K562 (cell line): ENCODE results near the gene UNC119B. TPM values are rescaled to one million over a fixed set of nuclear protein-coding genes. Genes with fewer than 3 reads are reported as not detected.

Source experiments
- ATAC-seq: fragments of 200-7000 bp; cut with Tn5 transposase; 3 replicates; pipeline ENCODE4 v1.9.1; 2020; ENCODE audit warnings: moderate library complexity
- BruUV-seq: library from RNA; stranded (reverse); fragments of 400-500 nt; replicated peaks from 2 replicates; lab custom pipeline; 2021; lab: Mats Ljungman, UMichigan
- CTCF ChIA-PET: fragments of 300-600 bp; formaldehyde crosslinking; extraction: SDS; loops from one replicate; lab custom pipeline; 2021; ENCODE audit warnings: low intra/inter-chr PET ratio; lab: Yijun Ruan, JAX
- POLR2A ChIA-PET: fragments of 300-600, 350-650 bp; sonication (Branson Sonifier 250); formaldehyde crosslinking; extraction: SDS; loops from one replicate; lab custom pipeline; 2021; ENCODE audit warnings: antibody characterized with exemption, inconsistent platforms; lab: Yijun Ruan, JAX
- DNase-seq, 4 experiments: peaks; one replicate each; pipeline versions ENCODE4 v3.0.0 to v3.0.0-alpha.2; 2011 to 2018; ENCODE audit warnings: low spot score in 3 of 4, mixed read lengths in 3 of 4; ENCODE audit errors: extremely low read depth in 1 of 4
- FAIRE-seq: peaks from 2 replicates; lab custom pipeline; 2011; peaks lifted over from hg19 to GRCh38; lab: Jason Lieb, UNC
- H2AFZ ChIP-seq: 2 replicates; pipeline ENCODE4 v1.6.0; 2011; ENCODE audit warnings: low read depth, low read length, control low read depth, inconsistent platforms
- H3K27ac ChIP-seq: fragments of 200-600 bp; 3 replicates; pipeline ENCODE4 v1.8.0; 2011; ENCODE audit warnings: low read depth, mild to moderate bottlenecking, control low read depth, inconsistent platforms, low read length, moderate library complexity, mixed read lengths; ENCODE audit errors: extremely low read depth
- H3K27me3 ChIP-seq, 2 experiments: fragments of 300-600 bp in 1 of 2; 2 replicates in 1 of 2; 3 replicates in 1 of 2; pipeline versions ENCODE4 v1.6.0 to v1.8.0; 2011; ENCODE audit warnings: inconsistent platforms in 2 of 2, low read length in 2 of 2, mild to moderate bottlenecking in 1 of 2, mixed read lengths in 1 of 2, moderate library complexity in 1 of 2; ENCODE audit not compliant: control insufficient read depth in 2 of 2, insufficient read depth in 2 of 2
- H3K36me3 ChIP-seq: fragments of 300-600 bp; 3 replicates; pipeline ENCODE4 v1.8.0; 2011; ENCODE audit warnings: mild to moderate bottlenecking, low read length, inconsistent platforms; ENCODE audit not compliant: control insufficient read depth, insufficient read depth
- H3K4me1 ChIP-seq, 2 experiments: fragments of 200-600 bp in 1 of 2; replicated peaks in 1 of 2; 2 replicates in 1 of 2; 3 replicates in 1 of 2; pipeline versions ENCODE4 v1.5.1 to v1.8.0; 2011; ENCODE audit warnings: inconsistent platforms in 2 of 2, low read length in 2 of 2, mild to moderate bottlenecking in 1 of 2, mixed read lengths in 1 of 2, moderate library complexity in 1 of 2; ENCODE audit not compliant: control insufficient read depth in 2 of 2, insufficient read depth in 2 of 2
- H3K4me2 ChIP-seq: 2 replicates; pipeline ENCODE4 v1.6.1; 2011; ENCODE audit warnings: low read length, control low read depth, inconsistent platforms, mixed read lengths; ENCODE audit not compliant: insufficient read depth
- H3K4me3 ChIP-seq: fragments of 200-600 bp; sonication (generic), shearing (Covaris generic); 2 replicates; pipeline ENCODE4 v1.5.1; 2016; ENCODE audit warnings: control low read depth, inconsistent platforms
- H3K79me2 ChIP-seq: fragments of 200-600 bp; 3 replicates; pipeline ENCODE4 v1.8.0; 2011; ENCODE audit warnings: low read length, inconsistent platforms; ENCODE audit not compliant: control insufficient read depth, insufficient read depth
- H3K9ac ChIP-seq, 2 experiments: 2 replicates each; pipeline versions ENCODE4 v1.6.0 to v1.6.1; 2011; ENCODE audit warnings: low read depth in 2 of 2, low read length in 2 of 2, control low read depth in 1 of 2, inconsistent platforms in 1 of 2, mild to moderate bottlenecking in 1 of 2, mixed read lengths in 1 of 2; ENCODE audit not compliant: insufficient read depth in 1 of 2
- H3K9me1 ChIP-seq: one replicate; pipeline ENCODE4 v1.6.0; 2011; ENCODE audit warnings: inconsistent platforms, mild to moderate bottlenecking, low read length, moderate library complexity; ENCODE audit not compliant: control insufficient read depth, insufficient read depth
- H3K9me3 ChIP-seq: replicated peaks from 2 replicates; pipeline ENCODE4 v1.5.1; 2011; ENCODE audit warnings: low read depth, low read length, inconsistent platforms; ENCODE audit not compliant: control insufficient read depth, insufficient read depth
- H4K20me1 ChIP-seq: replicated peaks from 2 replicates; pipeline ENCODE4 v1.6.1; 2011; ENCODE audit warnings: low read length, inconsistent platforms, mixed read lengths; ENCODE audit not compliant: control insufficient read depth, insufficient read depth
- KAT2B ChIP-seq: IDR thresholded peaks from one replicate; pipeline ENCODE4 v1.6.1; 2012; ENCODE audit warnings: low read depth, mild to moderate bottlenecking, control low read depth, inconsistent platforms, low read length, moderate library complexity
- PTRF ChIP-seq: fragments of 450-650 bp; IDR thresholded peaks from 2 replicates; pipeline ENCODE4 v1.6.1; 2016; ENCODE audit warnings: mild to moderate bottlenecking, missing genetic modification characterization, missing compliant biosample characterization
- RUNX1 ChIP-seq: sonication (generic); IDR thresholded peaks from 2 replicates; pipeline ENCODE4 v1.6.1; 2016; ENCODE audit warnings: antibody characterized with exemption, low read depth
- SMAD1 ChIP-seq: fragments of 150-350 bp; IDR thresholded peaks from 2 replicates; pipeline ENCODE4 v1.6.1; 2014; ENCODE audit warnings: low read length, low read depth; ENCODE audit not compliant: partially characterized antibody
- SRSF7 ChIP-seq: fragments of 200-400 bp; formaldehyde crosslinking; optimal IDR thresholded peaks from 2 replicates; pipeline ENCODE3; 2017; ENCODE audit warnings: mild to moderate bottlenecking, low read depth, low read length
- ZNF280B ChIP-seq: fragments of 250-450 bp; sonication (Bioruptor Pico); IDR thresholded peaks from 2 replicates; pipeline ENCODE4 v1.5.1; 2021; ENCODE audit warnings: mild to moderate bottlenecking
- ZNF75A ChIP-seq: fragments of 450-650 bp; formaldehyde crosslinking; IDR thresholded peaks from 2 replicates; pipeline ENCODE4 v1.4.0; 2020; ENCODE audit warnings: mild to moderate bottlenecking
- WGBS: fragments of 100-300 bp; shearing (Covaris generic); methylation state at CpG from one replicate; pipeline ENCODE4 v1.1.6; 2016; ENCODE audit warnings: low coverage, mixed read lengths; ENCODE audit not compliant: insufficient coverage; ENCODE audit errors: missing lambda C conversion rate; 5-methylcytosine and 5-hydroxymethylcytosine counted together
- in situ Hi-C: fragments of 300-500 bp; cut with MboI; formaldehyde crosslinking; loops from 4 replicates; pipeline ENCODE4 v1.15.0; 2018; ENCODE audit warnings: inconsistent platforms, mixed read lengths
- intact Hi-C: fragments of 100-400 bp; cut with micrococcal nuclease; formaldehyde crosslinking; loops from 2 replicates; pipeline ENCODE4 v1.14.2; 2022
- polyA plus RNA-seq, 8 experiments: library from polyadenylated mRNA; depleted of rRNA in 4 of 8; stranded (reverse) in 5 of 8; unstranded in 3 of 8; fragments of >200 nt; fragmentation: Nextera tagmentation in 2 of 8; fragmentation: Illumina TruSeq in 1 of 8; extraction: Ambion mirVana in 2 of 8; extraction: Trizol in 1 of 8; gene quantifications; 2 replicates each; pipeline versions ENCODE4 v1.2.1 to v1.2.3, GENCODE V29; 2011 to 2014; ENCODE audit warnings: inconsistent platforms in 1 of 8, missing spikeins in 1 of 8
- total RNA-seq, 7 experiments: library from RNA; depleted of rRNA in 6 of 7; stranded (reverse); fragments of >200 nt in 6 of 7; fragmentation: Illumina TruSeq in 2 of 7; extraction: Trizol in 2 of 7; gene quantifications; 2 replicates each; pipeline versions ENCODE4 v1.2.1 to v1.2.3, GENCODE V29; 2011 to 2021; ENCODE audit warnings: low replicate concordance in 1 of 7
- TF ChIP-seq, protein P1 (sequence below): fragments of 200-800 bp; sonication (Bioruptor generic); IDR thresholded peaks from 2 replicates; pipeline ENCODE4 v1.6.1; 2017; ENCODE audit warnings: missing genetic modification characterization, missing compliant biosample characterization
- TF ChIP-seq, protein P2 (sequence below): fragments of 250-450 bp; sonication (Bioruptor Pico); IDR thresholded peaks from 2 replicates; pipeline ENCODE4 v1.5.0; 2021; ENCODE audit warnings: mild to moderate bottlenecking, borderline replicate concordance
- TF ChIP-seq, protein P3 (sequence below): sonication (generic); IDR thresholded peaks from 2 replicates; pipeline ENCODE4 v1.6.1; 2016

The UNC119B gene
- total and polyA plus RNA-seq, 9 of the 15 experiments (the other 6 are each of a cell fraction or from before 2014, with no cell fraction given) = 4.0 to 34.5 (median 15.1) TPM

DNA sequence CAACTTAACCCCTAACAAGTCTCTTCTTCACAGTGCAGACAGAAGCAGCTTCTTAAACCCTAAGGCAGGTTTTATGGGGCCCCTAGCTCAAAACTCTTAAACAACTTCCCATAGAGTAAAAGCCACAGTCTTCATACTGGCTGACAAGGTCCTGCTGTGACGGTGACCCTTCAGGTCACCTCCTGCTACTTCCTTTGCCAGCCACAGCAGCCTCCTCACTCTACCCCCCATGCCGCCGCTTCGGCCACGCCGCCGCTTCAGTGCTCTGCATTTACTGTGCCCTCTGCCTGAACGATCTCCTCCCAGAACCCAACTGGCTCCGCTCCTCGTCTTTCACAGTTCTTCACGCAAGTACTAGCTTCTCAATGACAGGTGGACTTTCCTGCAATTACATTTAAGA lies 60.8 kb downstream of the UNC119B start:
- peak overlapping the region in 1 of 2 experiments; percentile 21; a peak in 1 of 4 replicates for H3K9ac ChIP-seq
- no peaks in the 10 kb centered on the region for H3K79me2 ChIP-seq
- no peaks in the 10 kb centered on the region for H3K9me3 ChIP-seq
- peaks cover 32% of the 10 kb centered on the region for H3K36me3 ChIP-seq
- no peak for FAIRE-seq
- TF ChIP-seq ZNF280B (CRISPR knock-in tag) = no peak
- TF ChIP-seq SMAD1 = no peak
- TF ChIP-seq PTRF (tag) = no peak
- TF ChIP-seq RUNX1 = no peak
- TF ChIP-seq, protein P1, sequence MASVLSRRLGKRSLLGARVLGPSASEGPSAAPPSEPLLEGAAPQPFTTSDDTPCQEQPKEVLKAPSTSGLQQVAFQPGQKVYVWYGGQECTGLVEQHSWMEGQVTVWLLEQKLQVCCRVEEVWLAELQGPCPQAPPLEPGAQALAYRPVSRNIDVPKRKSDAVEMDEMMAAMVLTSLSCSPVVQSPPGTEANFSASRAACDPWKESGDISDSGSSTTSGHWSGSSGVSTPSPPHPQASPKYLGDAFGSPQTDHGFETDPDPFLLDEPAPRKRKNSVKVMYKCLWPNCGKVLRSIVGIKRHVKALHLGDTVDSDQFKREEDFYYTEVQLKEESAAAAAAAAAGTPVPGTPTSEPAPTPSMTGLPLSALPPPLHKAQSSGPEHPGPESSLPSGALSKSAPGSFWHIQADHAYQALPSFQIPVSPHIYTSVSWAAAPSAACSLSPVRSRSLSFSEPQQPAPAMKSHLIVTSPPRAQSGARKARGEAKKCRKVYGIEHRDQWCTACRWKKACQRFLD (CRISPR knock-in tag) = no peak
- TF ChIP-seq, protein P2, sequence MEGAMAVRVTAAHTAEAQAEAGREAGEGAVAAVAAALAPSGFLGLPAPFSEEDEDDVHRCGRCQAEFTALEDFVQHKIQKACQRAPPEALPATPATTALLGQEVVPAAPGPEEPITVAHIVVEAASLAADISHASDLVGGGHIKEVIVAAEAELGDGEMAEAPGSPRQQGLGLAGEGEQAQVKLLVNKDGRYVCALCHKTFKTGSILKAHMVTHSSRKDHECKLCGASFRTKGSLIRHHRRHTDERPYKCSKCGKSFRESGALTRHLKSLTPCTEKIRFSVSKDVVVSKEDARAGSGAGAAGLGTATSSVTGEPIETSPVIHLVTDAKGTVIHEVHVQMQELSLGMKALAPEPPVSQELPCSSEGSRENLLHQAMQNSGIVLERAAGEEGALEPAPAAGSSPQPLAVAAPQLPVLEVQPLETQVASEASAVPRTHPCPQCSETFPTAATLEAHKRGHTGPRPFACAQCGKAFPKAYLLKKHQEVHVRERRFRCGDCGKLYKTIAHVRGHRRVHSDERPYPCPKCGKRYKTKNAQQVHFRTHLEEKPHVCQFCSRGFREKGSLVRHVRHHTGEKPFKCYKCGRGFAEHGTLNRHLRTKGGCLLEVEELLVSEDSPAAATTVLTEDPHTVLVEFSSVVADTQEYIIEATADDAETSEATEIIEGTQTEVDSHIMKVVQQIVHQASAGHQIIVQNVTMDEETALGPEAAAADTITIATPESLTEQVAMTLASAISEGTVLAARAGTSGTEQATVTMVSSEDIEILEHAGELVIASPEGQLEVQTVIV = no peak
- no peak for TF ChIP-seq ZNF75A (CRISPR knock-in tag)
- TF ChIP-seq KAT2B = no peak
- TF ChIP-seq, protein P3, sequence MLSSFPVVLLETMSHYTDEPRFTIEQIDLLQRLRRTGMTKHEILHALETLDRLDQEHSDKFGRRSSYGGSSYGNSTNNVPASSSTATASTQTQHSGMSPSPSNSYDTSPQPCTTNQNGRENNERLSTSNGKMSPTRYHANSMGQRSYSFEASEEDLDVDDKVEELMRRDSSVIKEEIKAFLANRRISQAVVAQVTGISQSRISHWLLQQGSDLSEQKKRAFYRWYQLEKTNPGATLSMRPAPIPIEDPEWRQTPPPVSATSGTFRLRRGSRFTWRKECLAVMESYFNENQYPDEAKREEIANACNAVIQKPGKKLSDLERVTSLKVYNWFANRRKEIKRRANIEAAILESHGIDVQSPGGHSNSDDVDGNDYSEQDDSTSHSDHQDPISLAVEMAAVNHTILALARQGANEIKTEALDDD = no peak
- no peak for TF ChIP-seq SRSF7
- no peak overlapping the region for H2AFZ ChIP-seq
- in situ Hi-C loops (no loop called here), intact Hi-C loops (no loop called here)
- H4K20me1 ChIP-seq = no peaks in the 10 kb centered on the region
- POLR2A ChIA-PET = interaction anchor here (0.5 to 1.0 kb wide), 4 partner anchors 9 to 93 kb away, joined by 3 to 5 read pairs (median 3); no protein-coding TSS in a partner anchor
- H3K4me3 ChIP-seq = no peak overlapping the region
- 87% methylated on average over 11 of the region's 11 CpGs for WGBS
- no peak for DNase-seq
- H3K27me3 ChIP-seq = no peaks in the 10 kb centered on the region
- H3K27ac ChIP-seq = no peak overlapping the region
- H3K4me1 ChIP-seq = peaks cover 0 to 5% of the 10 kb centered on the region in 2 experiments; a peak in 2 of 5 replicates
- no peak for ATAC-seq
- no peak overlapping the region for H3K4me2 ChIP-seq
- no peaks in the 10 kb centered on the region for H3K9me1 ChIP-seq
- no TSS peak for BruUV-seq
- CTCF ChIA-PET = interaction anchor here (0.6 kb wide), 1 partner anchor 9 kb away, joined by 3 read pairs; no protein-coding TSS in a partner anchor
